Activated T-cell treated with anti-CD3 and anti-CD28 coated beads for 1 hour (primary cell): ENCODE measurements around the gene MRPL48.

Source experiments
- DNase-seq: peaks from one replicate; pipeline ENCODE4 v3.0.0-alpha.2; 2020; ENCODE audit warnings: low read depth

The MRPL48 gene

DNA sequence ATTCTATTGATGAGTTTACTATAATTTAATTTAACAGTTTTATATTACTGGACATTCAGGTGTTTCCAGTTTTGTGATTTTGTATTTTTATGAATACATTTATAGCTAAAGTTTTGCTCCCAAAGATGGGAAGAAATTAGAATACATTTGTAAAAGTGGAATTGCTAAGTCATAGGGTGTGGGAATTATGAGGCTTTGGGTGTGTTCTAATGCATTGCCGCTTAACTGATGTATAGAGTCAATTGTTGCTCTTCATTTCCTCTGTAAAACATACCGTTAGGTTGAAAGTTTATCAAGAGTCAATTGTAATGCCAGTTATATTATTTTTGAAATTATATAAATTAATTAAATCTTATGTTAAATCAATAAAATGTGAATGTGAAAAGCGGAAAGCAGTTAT, 105.4 kb downstream of the MRPL48 start:
- no peak for DNase-seq

- DNase-seq, result no peak
Measured at GRCh38 chr11:73894725-73895335, 107.2 kb downstream of the MRPL48 start.

- no peak for DNase-seq
Measured at GRCh38 chr11:73902303-73902702, 114.6 kb downstream of the MRPL48 start.

GRCh38 chr11:73907191-73907590, 119.5 kb downstream of the MRPL48 start:
- no peak for DNase-seq

DNA sequence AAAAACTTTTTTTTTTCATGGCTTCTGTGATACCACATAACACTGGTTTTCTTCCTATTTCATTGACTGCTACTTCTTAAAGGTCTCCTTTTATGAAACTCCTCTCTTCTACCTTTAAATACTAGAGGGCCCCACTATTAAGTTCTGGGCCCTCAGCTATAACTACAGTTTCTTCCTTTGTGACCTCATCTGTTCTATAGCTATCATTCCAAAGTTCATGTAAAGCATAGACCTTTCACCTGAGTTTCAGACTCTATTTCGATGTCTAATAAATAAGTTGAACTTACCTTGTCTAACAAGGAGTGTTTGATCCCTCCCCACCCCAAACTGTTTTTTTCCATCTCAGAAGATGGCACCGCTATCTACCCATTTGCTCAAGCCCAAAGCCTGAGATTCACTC, 124.4 kb downstream of the MRPL48 start:
- DNase-seq, result no peak

- DNase-seq, result no peak
Measured at GRCh38 chr11:73913472-73913871, 125.8 kb downstream of the MRPL48 start.

- DNase-seq, result no peak
Measured at GRCh38 chr11:73914284-73914683, 126.6 kb downstream of the MRPL48 start.
